ENCODE measurements around the gene THSD8.
"Not testable (repeated sequence)": the region's sequence is repeated elsewhere in the genome, so short reads cannot be mapped to it uniquely, and the experiment has no call there.

The THSD8 gene

GRCh38 chr19:12825254-12826131 lies 23.6 kb downstream of the THSD8 start:
- DNase-seq: no peak

- peak; percentile 46 to 54 for DNase-seq
Observed at GRCh38 chr19:12828494-12828893, 26.6 kb downstream of the THSD8 start.

GRCh38 chr19:12833418-12833737 lies 31.5 kb downstream of the THSD8 start:
- no peak for DNase-seq

GRCh38 chr19:12833738-12834565 lies 32.1 kb downstream of the THSD8 start:
- no peak for DNase-seq

GRCh38 chr19:12834566-12834943 lies 32.7 kb downstream of the THSD8 start, which contains the start of gene RTBDN:
RTBDN (minus strand) TSS chr19:12834579; CDS start chr19:12829979, 4,600 bp downstream.
- DNase-seq: no peak

GRCh38 chr19:12834976-12835757 lies 33.3 kb downstream of the THSD8 start:
- no peak for DNase-seq

GRCh38 chr19:12836529-12836863 lies 34.6 kb downstream of the THSD8 start:
- DNase-seq: no peak

- DNase-seq: no peak
Observed at GRCh38 chr19:12837225-12837624, 35.4 kb downstream of the THSD8 start.

GRCh38 chr19:12838182-12838885 lies 36.5 kb downstream of the THSD8 start, which contains the start of gene MAST1:
MAST1 (plus strand) TSS chr19:12838515; CDS start chr19:12838573, 58 bp downstream.
- DNase-seq: peak; percentile 51 to 58

- DNase-seq: peak in 1 of 2 experiments; percentile 12
Observed at GRCh38 chr19:12838886-12839756, 37.3 kb downstream of the THSD8 start.

- no peak for DNase-seq
Observed at GRCh38 chr19:12840091-12841079, 38.5 kb downstream of the THSD8 start.

- DNase-seq: no peak
Observed at GRCh38 chr19:12841094-12841493, 39.2 kb downstream of the THSD8 start.

- no peak for DNase-seq
Observed at GRCh38 chr19:12842511-12842910, 40.6 kb downstream of the THSD8 start.

- DNase-seq: no peak
Observed at GRCh38 chr19:12843328-12843727, 41.5 kb downstream of the THSD8 start.

GRCh38 chr19:12843999-12844732 lies 42.3 kb downstream of the THSD8 start:
- no peak for DNase-seq

GRCh38 chr19:12846613-12847012 lies 44.7 kb downstream of the THSD8 start:
- DNase-seq: not testable (repeated sequence)

GRCh38 chr19:12847159-12848139 lies 45.6 kb downstream of the THSD8 start:
- peak; percentile 9 to 42 for DNase-seq

Measured in AML-193 (cell line).